PC-9 (cell line): Measurements from ENCODE around the gene APLNR. TPM values are rescaled to one million over a fixed set of nuclear protein-coding genes. Genes with fewer than 3 reads are reported as not detected.
"Not testable (repeated sequence)": the region's sequence is repeated elsewhere in the genome, so short reads cannot be mapped to it uniquely, and the experiment has no call there.

ENCODE experiments used
- Bru-seq: library from RNA; stranded (reverse); fragments of 400-500 nt; gene quantifications from one replicate; lab custom pipeline; 2021; lab: Mats Ljungman, UMichigan
- BruChase-seq, 2 experiments: library from RNA; stranded (reverse); fragments of 400-500 nt; gene quantifications; one replicate each; lab custom pipeline; 2021; lab: Mats Ljungman, UMichigan
- BruUV-seq: library from RNA; stranded (reverse); fragments of 400-500 nt; replicated peaks from 2 replicates; lab custom pipeline; 2021; lab: Mats Ljungman, UMichigan
- CTCF ChIA-PET: fragments of 300-600 bp; sonication (Branson Sonifier 250); formaldehyde crosslinking; loops from one replicate; lab custom pipeline; 2022; ENCODE audit warnings: antibody characterized with exemption; lab: Charles Lee
- POLR2A ChIA-PET: fragments of 300-600 bp; sonication (Branson Sonifier 250); formaldehyde crosslinking; loops from one replicate; lab custom pipeline; 2022; ENCODE audit warnings: antibody characterized with exemption; ENCODE audit not compliant: unreplicated experiment; lab: Charles Lee
- DNase-seq, 2 experiments: peaks; one replicate each; pipeline versions ENCODE4 v3.0.0 to v3.0.0-alpha.2; 2015 to 2022; ENCODE audit warnings: mixed read lengths in 1 of 2
- H2AFZ ChIP-seq: fragments of 200-600 bp; sonication (generic); 2 replicates; pipeline ENCODE4 v1.8.1; 2017; ENCODE audit warnings: antibody characterized with exemption
- H3F3A ChIP-seq: fragments of 200-600 bp; sonication (generic); 2 replicates; pipeline ENCODE4 v1.8.1; 2017; ENCODE audit warnings: antibody characterized with exemption, mild to moderate bottlenecking, low read depth; ENCODE audit not compliant: insufficient read depth
- H3K27ac ChIP-seq: fragments of 200-600 bp; sonication (generic); 2 replicates; pipeline ENCODE4 v1.6.1; 2016; ENCODE audit warnings: mixed run types
- H3K27me3 ChIP-seq: fragments of 200-600 bp; sonication (generic); 2 replicates; pipeline ENCODE4 v1.6.1; 2016; ENCODE audit warnings: low read depth, mixed run types; ENCODE audit not compliant: insufficient read depth
- H3K36me3 ChIP-seq: fragments of 200-600 bp; sonication (generic); 2 replicates; pipeline ENCODE4 v1.6.1; 2016; ENCODE audit warnings: low read depth, mixed run types
- H3K4me1 ChIP-seq: fragments of 200-600 bp; sonication (generic); replicated peaks from 2 replicates; pipeline ENCODE4 v1.6.1; 2016; ENCODE audit warnings: mixed run types; ENCODE audit not compliant: insufficient read depth
- H3K4me2 ChIP-seq: fragments of 200-600 bp; sonication (generic); 2 replicates; pipeline ENCODE4 v1.6.1; 2017; ENCODE audit warnings: mixed run types
- H3K4me3 ChIP-seq: fragments of 200-600 bp; sonication (generic); 2 replicates; pipeline ENCODE4 v1.6.1; 2016; ENCODE audit warnings: mixed run types
- H3K79me2 ChIP-seq: fragments of 200-600 bp; sonication (generic); 2 replicates; pipeline ENCODE4 v1.6.1; 2017; ENCODE audit warnings: low read depth, mixed run types
- H3K9me2 ChIP-seq: fragments of 200-600 bp; sonication (generic); 2 replicates; pipeline ENCODE4 v1.8.1; 2017; ENCODE audit warnings: mild to moderate bottlenecking; ENCODE audit not compliant: insufficient read depth
- H3K9me3 ChIP-seq: fragments of 200-600 bp; sonication (generic); 2 replicates; pipeline ENCODE4 v1.8.1; 2016; ENCODE audit warnings: low read depth; ENCODE audit not compliant: insufficient read depth
- H4K20me1 ChIP-seq: fragments of 200-600 bp; sonication (generic); 2 replicates; pipeline ENCODE4 v1.8.1; 2017; ENCODE audit not compliant: insufficient read depth
- EZH2 ChIP-seq: fragments of 200-600 bp; sonication (generic); IDR thresholded peaks from 2 replicates; pipeline ENCODE4 v1.8.0; 2017; ENCODE audit warnings: antibody characterized with exemption, low read depth
- intact Hi-C: fragments of 100-400 bp; cut with micrococcal nuclease; formaldehyde crosslinking; loops from one replicate; pipeline ENCODE4 v1.10.0; 2022; ENCODE audit not compliant: unreplicated experiment
- long read RNA-seq: library from polyadenylated mRNA; stranded (forward); transcript quantifications from one replicate; pipeline ENCODE4 v2.0.0, GENCODE V29; 2022
- total RNA-seq: library from RNA; stranded (reverse); gene quantifications from 2 replicates; pipeline ENCODE4 v1.2.3, GENCODE V29; 2021
- TF ChIP-seq, protein P1 (sequence below): fragments of 200-600 bp; sonication (generic); conservative IDR thresholded peaks from 2 replicates; pipeline ENCODE4 v1.6.1; 2017; ENCODE audit warnings: mixed run types, antibody characterized with exemption, mild to moderate bottlenecking, moderate library complexity

Gene APLNR
- not detected in 2 replicates for total RNA-seq
- Bru-seq, nascent RNA = not detected
- BruChase-seq, experiment 1, labeled RNA remaining after a 2-hour chase = not detected
- percentile 13 among the genes with signal in this experiment for BruChase-seq, experiment 2, labeled RNA remaining after a 6-hour chase
- long read RNA-seq = 0 reads

DNA sequence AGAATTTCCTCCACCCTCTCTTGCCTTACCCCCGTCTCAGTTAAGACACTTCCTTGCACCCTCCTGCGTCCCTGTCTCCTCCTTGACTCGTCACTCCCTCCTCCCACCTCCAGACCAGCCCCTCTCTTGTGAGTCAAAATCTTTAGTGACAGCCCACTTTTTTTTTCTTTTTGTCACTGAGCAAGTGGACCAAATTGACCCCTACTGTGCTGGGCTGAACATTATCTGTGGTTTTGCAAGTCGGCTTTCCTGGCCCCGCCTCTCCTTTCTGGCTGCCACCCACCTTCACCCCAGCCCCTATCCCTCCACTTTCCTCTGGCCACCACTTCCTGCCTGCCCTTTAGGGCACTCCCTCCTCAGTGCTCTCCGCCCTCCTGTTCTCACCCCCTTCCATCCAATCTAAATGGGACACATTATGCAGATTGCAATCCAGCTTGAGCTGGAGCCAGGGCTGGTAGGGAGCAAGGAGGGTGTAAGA lies at the start of gene APLNR:
TSS of gene APLNR (minus strand) at position 47 of the 478 bp plus-strand sequence. CDS start 246 bp downstream, outside the sequence.
- Histone ChIP-seq H3K79me2 (no peaks in the 10 kb centered on the region), H3K9me2 (no peaks in the 10 kb centered on the region), H3K27ac (no peak within 1 kb of the TSS), H3F3A (no peaks in the 10 kb centered on the region), H3K4me1 (no peaks in the 10 kb centered on the region), H3K4me2 (no peak within 1 kb of the TSS), H3K27me3 (peaks cover 34% of the 10 kb centered on the region), H3K4me3 (no peak within 1 kb of the TSS), H3K9me3 (no peaks in the 10 kb centered on the region), H4K20me1 (no peaks in the 10 kb centered on the region), H3K36me3 (no peaks in the 10 kb centered on the region), H2AFZ (no peak within 1 kb of the TSS)
- BruUV-seq = no TSS peak
- CTCF ChIA-PET = no interaction called here
- TF ChIP-seq, protein P1, sequence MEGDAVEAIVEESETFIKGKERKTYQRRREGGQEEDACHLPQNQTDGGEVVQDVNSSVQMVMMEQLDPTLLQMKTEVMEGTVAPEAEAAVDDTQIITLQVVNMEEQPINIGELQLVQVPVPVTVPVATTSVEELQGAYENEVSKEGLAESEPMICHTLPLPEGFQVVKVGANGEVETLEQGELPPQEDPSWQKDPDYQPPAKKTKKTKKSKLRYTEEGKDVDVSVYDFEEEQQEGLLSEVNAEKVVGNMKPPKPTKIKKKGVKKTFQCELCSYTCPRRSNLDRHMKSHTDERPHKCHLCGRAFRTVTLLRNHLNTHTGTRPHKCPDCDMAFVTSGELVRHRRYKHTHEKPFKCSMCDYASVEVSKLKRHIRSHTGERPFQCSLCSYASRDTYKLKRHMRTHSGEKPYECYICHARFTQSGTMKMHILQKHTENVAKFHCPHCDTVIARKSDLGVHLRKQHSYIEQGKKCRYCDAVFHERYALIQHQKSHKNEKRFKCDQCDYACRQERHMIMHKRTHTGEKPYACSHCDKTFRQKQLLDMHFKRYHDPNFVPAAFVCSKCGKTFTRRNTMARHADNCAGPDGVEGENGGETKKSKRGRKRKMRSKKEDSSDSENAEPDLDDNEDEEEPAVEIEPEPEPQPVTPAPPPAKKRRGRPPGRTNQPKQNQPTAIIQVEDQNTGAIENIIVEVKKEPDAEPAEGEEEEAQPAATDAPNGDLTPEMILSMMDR = no peak
- no peak for TF ChIP-seq EZH2
- no peak for DNase-seq
- intact Hi-C loops = no loop called here
- POLR2A ChIA-PET = no interaction called here

DNA sequence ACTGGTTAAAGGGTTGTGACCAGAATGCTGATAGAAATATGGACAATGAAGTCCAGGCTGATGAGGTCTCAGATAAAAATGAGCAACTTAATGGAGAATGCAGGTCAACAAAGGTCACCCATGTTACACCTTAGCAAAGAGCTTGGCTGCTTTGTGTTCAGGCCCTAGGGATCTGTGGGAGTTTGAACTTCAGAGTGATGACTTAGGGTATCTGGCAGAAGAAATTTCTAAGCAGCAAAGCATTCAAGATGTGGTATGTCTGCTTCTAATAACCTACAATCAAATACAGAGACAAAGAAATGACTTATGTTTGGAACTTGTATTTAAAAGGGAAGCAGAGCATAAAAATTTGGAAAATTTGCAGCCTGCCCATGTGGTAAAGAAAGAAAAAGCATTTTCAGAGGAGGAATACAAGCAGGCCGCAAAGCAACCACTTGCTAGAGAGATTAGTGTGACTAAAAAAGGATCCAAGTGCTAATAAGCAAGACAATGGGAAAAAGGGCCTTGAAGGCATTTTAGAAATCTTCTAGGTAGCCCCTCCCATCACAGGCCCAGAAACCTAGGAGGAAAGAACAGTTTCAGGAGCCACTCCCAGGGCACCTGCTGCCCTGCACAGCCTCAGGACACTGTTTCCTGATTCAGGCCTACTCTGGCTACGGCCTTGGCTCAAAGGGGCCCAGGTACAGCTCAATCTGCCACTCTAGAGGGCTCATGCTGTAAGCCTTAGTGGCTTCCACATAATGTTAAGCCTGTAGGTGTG lies 46.4 kb upstream of the APLNR start:
- no TSS peak for BruUV-seq
- no peaks in the 10 kb centered on the region for H4K20me1 ChIP-seq
- no peak overlapping the region for H3K27ac ChIP-seq
- intact Hi-C loops = no loop called here
- ChIA-PET CTCF (no interaction called here), POLR2A (no interaction called here)
- H3K79me2 ChIP-seq = no peaks in the 10 kb centered on the region
- no peak overlapping the region for H3K4me2 ChIP-seq
- no peaks in the 10 kb centered on the region for H3K36me3 ChIP-seq
- no peaks in the 10 kb centered on the region for H3K9me3 ChIP-seq
- TF ChIP-seq EZH2 = no peak
- TF ChIP-seq, protein P1 = no peak
- H3K9me2 ChIP-seq = no peaks in the 10 kb centered on the region
- DNase-seq = peak in 1 of 2 experiments; percentile 19
- H3K4me1 ChIP-seq = peaks cover 27% of the 10 kb centered on the region
- no peak overlapping the region for H2AFZ ChIP-seq
- no peak overlapping the region for H3K4me3 ChIP-seq
- H3F3A ChIP-seq = peaks cover 17% of the 10 kb centered on the region
- H3K27me3 ChIP-seq = no peaks in the 10 kb centered on the region

DNA sequence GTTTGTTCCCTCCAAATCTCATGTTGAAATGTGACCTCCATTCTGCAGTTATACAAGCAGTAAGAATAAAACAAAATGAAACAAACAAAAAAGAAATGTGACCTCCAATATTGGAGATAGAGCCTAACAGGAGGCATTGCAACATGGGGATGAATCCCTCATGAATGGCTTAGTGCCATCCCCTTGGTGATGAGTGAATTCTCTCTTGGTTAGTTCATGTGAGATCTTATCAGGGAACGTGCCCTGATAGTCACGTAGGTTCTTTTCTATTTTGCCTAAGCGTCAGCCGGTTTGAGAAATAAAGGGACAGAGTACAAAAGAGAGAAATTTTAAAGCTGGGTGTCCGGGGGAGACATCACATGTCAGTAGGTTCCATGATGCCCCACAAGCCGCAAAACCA lies 44.5 kb upstream of the APLNR start:
- CTCF ChIA-PET = not testable (repeated sequence)

More for the DNA sequence above, 44.5 kb upstream of the APLNR start:
- Histone ChIP-seq H3K4me1 (peaks cover 46% of the 10 kb centered on the region), H3F3A (peaks cover 27% of the 10 kb centered on the region)
- POLR2A ChIA-PET, BruUV-seq, H2AFZ ChIP-seq, DNase-seq, intact Hi-C loops, H3K79me2 ChIP-seq, H3K36me3 ChIP-seq, H3K4me3 ChIP-seq, H3K27me3 ChIP-seq, H3K9me2 ChIP-seq, H3K4me2 ChIP-seq, H4K20me1 ChIP-seq, H3K9me3 ChIP-seq, H3K27ac ChIP-seq: not testable (repeated sequence)
